Esophagus squamous epithelium (tissue), 5 donors: ENCODE data around the gene RNASE3. TPM values are rescaled to one million over a fixed set of nuclear protein-coding genes. Genes with fewer than 3 reads are reported as not detected.
A peak's percentile ranks its signal among the peaks of the same experiment; 100 is the strongest.
"Not testable (repeated sequence)": the region's sequence is repeated elsewhere in the genome, so short reads cannot be mapped to it uniquely, and the experiment has no call there.

ENCODE experiments used
- DNase-seq: peaks from one replicate; lab custom pipeline; 2025; lab: John Stamatoyannopoulos, UW
- H3K27ac ChIP-seq, 4 donors: fragments of 200-600 bp; sonication (generic); one replicate each; pipeline ENCODE4 v1.5.1; 2016 to 2019; ENCODE audit warnings: mild to moderate bottlenecking in 1 of 4
- H3K27me3 ChIP-seq, 4 donors: fragments of 200-600 bp; sonication (generic); 1 replicate in 3 of 4; 2 replicates in 1 of 4; pipeline versions ENCODE4 v1.5.1 to v1.6.0; 2017 to 2021; ENCODE audit warnings: antibody characterized with exemption in 1 of 4
- H3K36me3 ChIP-seq, 3 donors: fragments of 200-600 bp; sonication (generic); one replicate each; pipeline ENCODE4 v1.5.1; 2016 to 2019
- H3K4me1 ChIP-seq, 3 donors: fragments of 200-600 bp; sonication (generic); one replicate each; pipeline ENCODE4 v1.5.1; 2017 to 2019
- H3K4me3 ChIP-seq, 4 donors: fragments of 200-600 bp; sonication (generic); 1 replicate in 3 of 4; 2 replicates in 1 of 4; pipeline ENCODE4 v1.5.1; 2016 to 2019; ENCODE audit warnings: mild to moderate bottlenecking in 2 of 4, moderate library complexity in 1 of 4
- H3K9me3 ChIP-seq, 3 donors: fragments of 200-600 bp; sonication (generic); one replicate each; pipeline ENCODE4 v1.5.1; 2016 to 2019
- CTCF ChIP-seq, 6 experiments: fragments of 450-650 bp in 4 of 6; fragments of 200-600 bp in 2 of 6; sonication (generic) in 2 of 6; IDR thresholded peaks; one replicate each; pipeline ENCODE4 v1.5.1; 2016 to 2019; ENCODE audit warnings: antibody characterized with exemption in 6 of 6, mild to moderate bottlenecking in 4 of 6, moderate library complexity in 4 of 6
- POLR2A ChIP-seq, 4 donors: fragments of 450-650 bp; IDR thresholded peaks; one replicate each; pipeline ENCODE4 v1.6.1; 2017; ENCODE audit warnings: antibody characterized with exemption in 4 of 4, mild to moderate bottlenecking in 4 of 4, moderate library complexity in 3 of 4
- WGBS, 2 donors: methylation state at CpG; one replicate each; pipeline ENCODE4 v1.1.5; 2018; 5-methylcytosine and 5-hydroxymethylcytosine counted together
- intact Hi-C: fragments of 100-400 bp; cut with DNase I; formaldehyde crosslinking; loops from one replicate; pipeline ENCODE4 v1.15.0; 2022
- total RNA-seq, 4 donors: library from RNA; depleted of rRNA; stranded (reverse); fragments of >200 nt; gene quantifications; one replicate each; pipeline ENCODE4 v1.1.0, GENCODE V29; 2016
- donor health status: DM: yes; HTN: yes; CAD: no.

Gene RNASE3
- total RNA-seq, 4 donors from 2014 or later, result not detected

GRCh38 chr14:20866963-20867362 lies 24.2 kb upstream of the RNASE3 start:
- no peak for DNase-seq
- intact Hi-C loops, result no loop called here
- Histone ChIP-seq H3K36me3 (no peaks in the 10 kb centered on the region), H3K4me3 (no peak overlapping the region), H3K27ac (no peak overlapping the region), H3K9me3 (no peaks in the 10 kb centered on the region), H3K4me1 (no peaks in the 10 kb centered on the region), H3K27me3 (peaks cover 0 to 18% (median 0%) of the 10 kb centered on the region in 4 donors)
- TF ChIP-seq CTCF (IDR thresholded peaks at IDR 0.05) (peak in 2 of 6 experiments; percentile 13 to 15), POLR2A (IDR thresholded peaks at IDR 0.05) (no peak)
- 0% methylated on average over 2 of the region's 2 CpGs for WGBS, 2 donors

GRCh38 chr14:20873370-20874177 lies 17.6 kb upstream of the RNASE3 start:
- Histone ChIP-seq H3K27me3 (peaks cover 0 to 29% (median 0%) of the 10 kb centered on the region in 4 donors), H3K27ac (no peak overlapping the region), H3K36me3 (no peaks in the 10 kb centered on the region), H3K4me3 (peak overlapping the region in 1 of 4 donors; percentile 45), H3K9me3 (no peaks in the 10 kb centered on the region), H3K4me1 (peaks cover 0 to 8% (median 0%) of the 10 kb centered on the region in 3 donors)
- 33 to 38% methylated on average over 14 to 21 of the region's 26 CpGs for WGBS, 2 donors
- TF ChIP-seq CTCF (IDR thresholded peaks at IDR 0.05), result peak; percentile 52 to 72 (median 66)
- TF ChIP-seq POLR2A (IDR thresholded peaks at IDR 0.05), result no peak
- peak; percentile 2 for DNase-seq
- intact Hi-C loops, result no loop called here

GRCh38 chr14:20877016-20877415 lies 14.2 kb upstream of the RNASE3 start:
- intact Hi-C loops, result no loop called here
- peaks cover 0 to 11% (median 0%) of the 10 kb centered on the region in 4 donors for H3K27me3 ChIP-seq
- no peak overlapping the region for H3K27ac ChIP-seq
- H3K4me3 ChIP-seq, result no peak overlapping the region
- no peaks in the 10 kb centered on the region for H3K36me3 ChIP-seq
- H3K4me1 ChIP-seq, result peaks cover 0 to 8% (median 0%) of the 10 kb centered on the region in 3 donors
- no peak for DNase-seq
- TF ChIP-seq CTCF (IDR thresholded peaks at IDR 0.05) (no peak), POLR2A (IDR thresholded peaks at IDR 0.05) (no peak)
- H3K9me3 ChIP-seq, result no peaks in the 10 kb centered on the region

GRCh38 chr14:20878695-20879094 lies 12.5 kb upstream of the RNASE3 start:
- 77 to 87% methylated on average over 3 of the region's 3 CpGs for WGBS, 2 donors
- TF ChIP-seq CTCF (IDR thresholded peaks at IDR 0.05) (no peak), POLR2A (IDR thresholded peaks at IDR 0.05) (no peak)
- intact Hi-C loops, result no loop called here
- Histone ChIP-seq H3K4me3 (no peak overlapping the region), H3K27me3 (peaks cover 0 to 4% (median 0%) of the 10 kb centered on the region in 4 donors), H3K9me3 (no peaks in the 10 kb centered on the region), H3K36me3 (no peaks in the 10 kb centered on the region), H3K27ac (no peak overlapping the region), H3K4me1 (peaks cover 0 to 3% (median 0%) of the 10 kb centered on the region in 3 donors)
- no peak for DNase-seq

GRCh38 chr14:20881229-20881628 lies 10.0 kb upstream of the RNASE3 start:
- DNase-seq, H3K4me1 ChIP-seq, intact Hi-C loops, H3K36me3 ChIP-seq, H3K27ac ChIP-seq, H3K27me3 ChIP-seq, H3K9me3 ChIP-seq, H3K4me3 ChIP-seq: not testable (repeated sequence)
- 39 to 60% methylated on average over 3 to 5 of the region's 5 CpGs for WGBS, 2 donors

- H3K36me3 ChIP-seq, intact Hi-C loops, H3K4me1 ChIP-seq, H3K27me3 ChIP-seq, H3K4me3 ChIP-seq, H3K27ac ChIP-seq, DNase-seq, H3K9me3 ChIP-seq: not testable (repeated sequence)
- no CpG with 5 or more reads among the region's 10 CpGs for WGBS, 2 donors
These were observed 8.4 kb upstream of the RNASE3 start for GRCh38 chr14:20882787-20883186.

GRCh38 chr14:20888411-20888810 lies 2.8 kb upstream of the RNASE3 start:
- H3K4me1 ChIP-seq, H3K27me3 ChIP-seq, intact Hi-C loops, H3K36me3 ChIP-seq, DNase-seq, H3K9me3 ChIP-seq, H3K27ac ChIP-seq, H3K4me3 ChIP-seq: not testable (repeated sequence)
- WGBS, 2 donors, result 70 to 82% methylated on average over 5 of the region's 5 CpGs

GRCh38 chr14:20895322-20895721 lies 4.1 kb downstream of the RNASE3 start:
- 67 to 81% methylated on average over 1 of the region's 1 CpG for WGBS, 2 donors
- H3K36me3 ChIP-seq, H3K4me3 ChIP-seq, intact Hi-C loops, H3K27me3 ChIP-seq, H3K9me3 ChIP-seq, H3K4me1 ChIP-seq, DNase-seq, H3K27ac ChIP-seq: not testable (repeated sequence)
